HepG2 (cell line): ENCODE measurements around the gene OVCA2. TPM values are rescaled to one million over a fixed set of nuclear protein-coding genes. Genes with fewer than 3 reads are reported as not detected.

Source experiments
- HMG20B ChIP-seq: conservative IDR thresholded peaks from 2 replicates; pipeline ENCODE4 v1.6.1; 2016; ENCODE audit warnings: missing genetic modification reagents, missing compliant biosample characterization
- MLLT10 ChIP-seq: sonication (generic); formaldehyde crosslinking; IDR thresholded peaks from 2 replicates; pipeline ENCODE4 v1.4.0; 2020; ENCODE audit warnings: missing genetic modification reagents
- polyA plus RNA-seq, 8 experiments: library from polyadenylated mRNA; depleted of rRNA in 3 of 8; stranded (reverse) in 7 of 8; unstranded in 1 of 8; fragments of >200 nt; fragmentation: Illumina TruSeq in 4 of 8; extraction: Trizol in 4 of 8; gene quantifications; 2 replicates each; pipeline versions ENCODE4 v1.2.1 to v1.2.3, GENCODE V29; 2011 to 2016; ENCODE audit warnings: low read depth in 4 of 8, missing spikeins in 1 of 8, mixed read lengths in 1 of 8; ENCODE audit not compliant: insufficient read depth in 1 of 8
- total RNA-seq, 5 experiments: library from RNA; depleted of rRNA; stranded (reverse); fragments of >200 nt; fragmentation: Illumina TruSeq; extraction: Trizol; gene quantifications; 2 replicates each; pipeline ENCODE4 v1.2.3, GENCODE V29; 2016; ENCODE audit warnings: low read depth in 1 of 5
- TF ChIP-seq, protein P1 (sequence below): sonication (generic); formaldehyde crosslinking; IDR thresholded peaks from 2 replicates; pipeline ENCODE4 v1.4.0; 2020; ENCODE audit warnings: missing genetic modification reagents, borderline replicate concordance
- TF ChIP-seq, protein P2 (sequence below): sonication (generic); formaldehyde crosslinking; IDR thresholded peaks from 2 replicates; pipeline ENCODE4 v1.5.0; 2020; ENCODE audit warnings: mild to moderate bottlenecking, missing genetic modification reagents, moderate library complexity
- TF ChIP-seq, protein P3 (sequence below): sonication (generic); formaldehyde crosslinking; IDR thresholded peaks from 2 replicates; pipeline ENCODE4 v1.4.0; 2020; ENCODE audit warnings: missing genetic modification reagents

The OVCA2 gene
- total and polyA plus RNA-seq, 2 of the 13 experiments (the other 11 are each of a cell fraction or from before 2014, with no cell fraction given), result 23.7 to 28.2 TPM

DNA sequence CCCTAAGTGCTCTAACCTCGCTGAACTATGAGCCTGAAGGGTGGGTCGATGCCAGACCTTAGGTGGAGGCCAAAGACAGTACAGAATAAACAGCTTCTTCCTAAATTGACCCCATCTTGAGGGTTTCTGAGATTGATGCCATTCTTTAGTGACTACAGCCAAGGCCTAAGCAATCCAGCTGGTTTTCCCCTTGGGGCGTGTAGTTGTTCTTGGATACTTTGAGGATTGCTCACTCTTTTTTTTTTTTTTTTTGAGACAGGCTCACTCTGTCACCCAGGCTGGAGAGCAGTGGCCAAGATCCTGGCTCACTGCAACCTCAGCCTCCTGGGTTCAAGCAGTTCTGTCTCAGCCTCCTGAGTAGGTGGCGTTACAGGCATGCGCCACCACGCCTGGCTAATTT, 2.0 kb downstream of the OVCA2 start (continued):
- TF ChIP-seq, protein P1, sequence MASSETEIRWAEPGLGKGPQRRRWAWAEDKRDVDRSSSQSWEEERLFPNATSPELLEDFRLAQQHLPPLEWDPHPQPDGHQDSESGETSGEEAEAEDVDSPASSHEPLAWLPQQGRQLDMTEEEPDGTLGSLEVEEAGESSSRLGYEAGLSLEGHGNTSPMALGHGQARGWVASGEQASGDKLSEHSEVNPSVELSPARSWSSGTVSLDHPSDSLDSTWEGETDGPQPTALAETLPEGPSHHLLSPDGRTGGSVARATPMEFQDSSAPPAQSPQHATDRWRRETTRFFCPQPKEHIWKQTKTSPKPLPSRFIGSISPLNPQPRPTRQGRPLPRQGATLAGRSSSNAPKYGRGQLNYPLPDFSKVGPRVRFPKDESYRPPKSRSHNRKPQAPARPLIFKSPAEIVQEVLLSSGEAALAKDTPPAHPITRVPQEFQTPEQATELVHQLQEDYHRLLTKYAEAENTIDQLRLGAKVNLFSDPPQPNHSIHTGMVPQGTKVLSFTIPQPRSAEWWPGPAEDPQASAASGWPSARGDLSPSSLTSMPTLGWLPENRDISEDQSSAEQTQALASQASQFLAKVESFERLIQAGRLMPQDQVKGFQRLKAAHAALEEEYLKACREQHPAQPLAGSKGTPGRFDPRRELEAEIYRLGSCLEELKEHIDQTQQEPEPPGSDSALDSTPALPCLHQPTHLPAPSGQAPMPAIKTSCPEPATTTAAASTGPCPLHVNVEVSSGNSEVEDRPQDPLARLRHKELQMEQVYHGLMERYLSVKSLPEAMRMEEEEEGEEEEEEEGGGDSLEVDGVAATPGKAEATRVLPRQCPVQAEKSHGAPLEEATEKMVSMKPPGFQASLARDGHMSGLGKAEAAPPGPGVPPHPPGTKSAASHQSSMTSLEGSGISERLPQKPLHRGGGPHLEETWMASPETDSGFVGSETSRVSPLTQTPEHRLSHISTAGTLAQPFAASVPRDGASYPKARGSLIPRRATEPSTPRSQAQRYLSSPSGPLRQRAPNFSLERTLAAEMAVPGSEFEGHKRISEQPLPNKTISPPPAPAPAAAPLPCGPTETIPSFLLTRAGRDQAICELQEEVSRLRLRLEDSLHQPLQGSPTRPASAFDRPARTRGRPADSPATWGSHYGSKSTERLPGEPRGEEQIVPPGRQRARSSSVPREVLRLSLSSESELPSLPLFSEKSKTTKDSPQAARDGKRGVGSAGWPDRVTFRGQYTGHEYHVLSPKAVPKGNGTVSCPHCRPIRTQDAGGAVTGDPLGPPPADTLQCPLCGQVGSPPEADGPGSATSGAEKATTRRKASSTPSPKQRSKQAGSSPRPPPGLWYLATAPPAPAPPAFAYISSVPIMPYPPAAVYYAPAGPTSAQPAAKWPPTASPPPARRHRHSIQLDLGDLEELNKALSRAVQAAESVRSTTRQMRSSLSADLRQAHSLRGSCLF (CRISPR knock-in tag), result no peak
- TF ChIP-seq HMG20B (CRISPR knock-in tag) (no peak), MLLT10 (CRISPR knock-in tag) (no peak)
- TF ChIP-seq, protein P2, sequence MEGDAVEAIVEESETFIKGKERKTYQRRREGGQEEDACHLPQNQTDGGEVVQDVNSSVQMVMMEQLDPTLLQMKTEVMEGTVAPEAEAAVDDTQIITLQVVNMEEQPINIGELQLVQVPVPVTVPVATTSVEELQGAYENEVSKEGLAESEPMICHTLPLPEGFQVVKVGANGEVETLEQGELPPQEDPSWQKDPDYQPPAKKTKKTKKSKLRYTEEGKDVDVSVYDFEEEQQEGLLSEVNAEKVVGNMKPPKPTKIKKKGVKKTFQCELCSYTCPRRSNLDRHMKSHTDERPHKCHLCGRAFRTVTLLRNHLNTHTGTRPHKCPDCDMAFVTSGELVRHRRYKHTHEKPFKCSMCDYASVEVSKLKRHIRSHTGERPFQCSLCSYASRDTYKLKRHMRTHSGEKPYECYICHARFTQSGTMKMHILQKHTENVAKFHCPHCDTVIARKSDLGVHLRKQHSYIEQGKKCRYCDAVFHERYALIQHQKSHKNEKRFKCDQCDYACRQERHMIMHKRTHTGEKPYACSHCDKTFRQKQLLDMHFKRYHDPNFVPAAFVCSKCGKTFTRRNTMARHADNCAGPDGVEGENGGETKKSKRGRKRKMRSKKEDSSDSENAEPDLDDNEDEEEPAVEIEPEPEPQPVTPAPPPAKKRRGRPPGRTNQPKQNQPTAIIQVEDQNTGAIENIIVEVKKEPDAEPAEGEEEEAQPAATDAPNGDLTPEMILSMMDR (CRISPR knock-in tag), result no peak
- TF ChIP-seq, protein P3, sequence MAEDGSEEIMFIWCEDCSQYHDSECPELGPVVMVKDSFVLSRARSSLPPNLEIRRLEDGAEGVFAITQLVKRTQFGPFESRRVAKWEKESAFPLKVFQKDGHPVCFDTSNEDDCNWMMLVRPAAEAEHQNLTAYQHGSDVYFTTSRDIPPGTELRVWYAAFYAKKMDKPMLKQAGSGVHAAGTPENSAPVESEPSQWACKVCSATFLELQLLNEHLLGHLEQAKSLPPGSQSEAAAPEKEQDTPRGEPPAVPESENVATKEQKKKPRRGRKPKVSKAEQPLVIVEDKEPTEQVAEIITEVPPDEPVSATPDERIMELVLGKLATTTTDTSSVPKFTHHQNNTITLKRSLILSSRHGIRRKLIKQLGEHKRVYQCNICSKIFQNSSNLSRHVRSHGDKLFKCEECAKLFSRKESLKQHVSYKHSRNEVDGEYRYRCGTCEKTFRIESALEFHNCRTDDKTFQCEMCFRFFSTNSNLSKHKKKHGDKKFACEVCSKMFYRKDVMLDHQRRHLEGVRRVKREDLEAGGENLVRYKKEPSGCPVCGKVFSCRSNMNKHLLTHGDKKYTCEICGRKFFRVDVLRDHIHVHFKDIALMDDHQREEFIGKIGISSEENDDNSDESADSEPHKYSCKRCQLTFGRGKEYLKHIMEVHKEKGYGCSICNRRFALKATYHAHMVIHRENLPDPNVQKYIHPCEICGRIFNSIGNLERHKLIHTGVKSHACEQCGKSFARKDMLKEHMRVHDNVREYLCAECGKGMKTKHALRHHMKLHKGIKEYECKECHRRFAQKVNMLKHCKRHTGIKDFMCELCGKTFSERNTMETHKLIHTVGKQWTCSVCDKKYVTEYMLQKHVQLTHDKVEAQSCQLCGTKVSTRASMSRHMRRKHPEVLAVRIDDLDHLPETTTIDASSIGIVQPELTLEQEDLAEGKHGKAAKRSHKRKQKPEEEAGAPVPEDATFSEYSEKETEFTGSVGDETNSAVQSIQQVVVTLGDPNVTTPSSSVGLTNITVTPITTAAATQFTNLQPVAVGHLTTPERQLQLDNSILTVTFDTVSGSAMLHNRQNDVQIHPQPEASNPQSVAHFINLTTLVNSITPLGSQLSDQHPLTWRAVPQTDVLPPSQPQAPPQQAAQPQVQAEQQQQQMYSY, result no peak
